Astrocyte of the spinal cord (primary cell): ENCODE results near the gene SASH1.

Experiments
- DNase-seq: peaks from one replicate; pipeline ENCODE4 v3.0.0; 2011; ENCODE audit warnings: low read depth, low spot score
- H3K4me3 ChIP-seq: 2 replicates; pipeline ENCODE4 v1.5.1; 2011; ENCODE audit warnings: low read depth, mild to moderate bottlenecking, low read length, moderate library complexity
- in situ Hi-C: cut with HindIII; loops from 2 replicates; pipeline ENCODE4 v1.10.0; 2017; ENCODE audit warnings: low sequenced_read_pairs
- TF ChIP-seq, protein P1 (sequence below): IDR thresholded peaks from 2 replicates; pipeline ENCODE4 v1.5.1; 2012; ENCODE audit warnings: low read depth, mild to moderate bottlenecking, low read length, inconsistent platforms

The SASH1 gene

DNA sequence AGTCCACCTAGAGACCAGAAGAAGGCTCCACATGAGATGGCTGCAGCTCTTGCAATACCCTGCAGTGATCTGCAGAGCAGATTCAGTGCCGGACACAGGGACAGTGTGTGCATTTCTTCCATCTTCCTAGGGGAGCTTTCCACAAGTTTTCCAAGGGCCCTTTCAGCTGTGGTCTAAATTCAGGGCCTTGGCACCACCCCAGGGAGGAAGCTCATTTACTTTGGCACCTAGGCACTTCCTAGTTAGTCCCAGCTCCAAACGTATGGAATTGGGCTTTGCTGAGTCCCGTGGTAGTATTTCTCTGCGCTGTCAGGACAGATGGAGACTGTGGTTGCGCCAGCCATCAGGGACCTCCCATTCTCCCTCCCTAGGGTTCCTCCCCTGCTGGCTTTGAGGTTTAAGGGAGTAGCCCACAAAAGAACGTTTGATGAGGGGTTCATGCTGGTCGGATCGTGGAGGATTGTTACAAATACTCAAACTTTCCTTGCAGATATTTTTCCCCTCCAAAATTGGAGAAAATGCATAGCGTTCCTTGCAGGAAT, 221.9 kb downstream of the SASH1 start:
- no peak overlapping the region for H3K4me3 ChIP-seq
- DNase-seq = no peak
- in situ Hi-C loops = no loop called here
- TF ChIP-seq, protein P1, sequence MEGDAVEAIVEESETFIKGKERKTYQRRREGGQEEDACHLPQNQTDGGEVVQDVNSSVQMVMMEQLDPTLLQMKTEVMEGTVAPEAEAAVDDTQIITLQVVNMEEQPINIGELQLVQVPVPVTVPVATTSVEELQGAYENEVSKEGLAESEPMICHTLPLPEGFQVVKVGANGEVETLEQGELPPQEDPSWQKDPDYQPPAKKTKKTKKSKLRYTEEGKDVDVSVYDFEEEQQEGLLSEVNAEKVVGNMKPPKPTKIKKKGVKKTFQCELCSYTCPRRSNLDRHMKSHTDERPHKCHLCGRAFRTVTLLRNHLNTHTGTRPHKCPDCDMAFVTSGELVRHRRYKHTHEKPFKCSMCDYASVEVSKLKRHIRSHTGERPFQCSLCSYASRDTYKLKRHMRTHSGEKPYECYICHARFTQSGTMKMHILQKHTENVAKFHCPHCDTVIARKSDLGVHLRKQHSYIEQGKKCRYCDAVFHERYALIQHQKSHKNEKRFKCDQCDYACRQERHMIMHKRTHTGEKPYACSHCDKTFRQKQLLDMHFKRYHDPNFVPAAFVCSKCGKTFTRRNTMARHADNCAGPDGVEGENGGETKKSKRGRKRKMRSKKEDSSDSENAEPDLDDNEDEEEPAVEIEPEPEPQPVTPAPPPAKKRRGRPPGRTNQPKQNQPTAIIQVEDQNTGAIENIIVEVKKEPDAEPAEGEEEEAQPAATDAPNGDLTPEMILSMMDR = no peak

DNA sequence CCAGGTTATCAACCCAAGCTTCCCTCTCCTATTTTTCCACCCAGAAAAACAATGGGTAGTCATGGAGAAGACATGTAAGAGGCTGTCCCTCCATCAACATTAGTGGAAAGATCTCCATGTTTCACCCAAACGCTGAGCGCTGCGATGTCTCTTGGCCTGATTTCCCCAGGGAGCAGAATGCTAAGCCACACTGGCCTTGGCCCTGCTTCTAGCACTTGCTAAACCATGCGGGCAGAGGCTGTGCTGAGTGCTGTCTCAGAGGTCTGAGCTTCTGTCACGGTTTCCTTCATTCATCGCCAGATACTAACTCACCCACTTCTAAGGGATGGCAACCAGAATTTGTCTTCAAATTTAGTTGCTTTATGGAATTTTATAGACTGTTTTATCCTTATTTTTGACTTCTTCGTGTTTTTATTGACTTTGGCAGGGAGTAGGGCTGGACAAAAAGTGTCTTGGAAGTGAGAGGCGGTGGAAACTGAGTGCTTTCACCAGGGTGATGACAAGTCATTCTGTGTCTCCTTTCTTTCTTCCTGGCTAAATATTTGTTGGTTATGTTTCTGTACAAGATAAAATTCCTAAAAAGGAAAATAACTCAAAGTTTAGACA, 222.8 kb downstream of the SASH1 start:
- in situ Hi-C loops = no loop called here
- no peak overlapping the region for H3K4me3 ChIP-seq
- DNase-seq = no peak
- TF ChIP-seq, protein P1 = no peak

DNA sequence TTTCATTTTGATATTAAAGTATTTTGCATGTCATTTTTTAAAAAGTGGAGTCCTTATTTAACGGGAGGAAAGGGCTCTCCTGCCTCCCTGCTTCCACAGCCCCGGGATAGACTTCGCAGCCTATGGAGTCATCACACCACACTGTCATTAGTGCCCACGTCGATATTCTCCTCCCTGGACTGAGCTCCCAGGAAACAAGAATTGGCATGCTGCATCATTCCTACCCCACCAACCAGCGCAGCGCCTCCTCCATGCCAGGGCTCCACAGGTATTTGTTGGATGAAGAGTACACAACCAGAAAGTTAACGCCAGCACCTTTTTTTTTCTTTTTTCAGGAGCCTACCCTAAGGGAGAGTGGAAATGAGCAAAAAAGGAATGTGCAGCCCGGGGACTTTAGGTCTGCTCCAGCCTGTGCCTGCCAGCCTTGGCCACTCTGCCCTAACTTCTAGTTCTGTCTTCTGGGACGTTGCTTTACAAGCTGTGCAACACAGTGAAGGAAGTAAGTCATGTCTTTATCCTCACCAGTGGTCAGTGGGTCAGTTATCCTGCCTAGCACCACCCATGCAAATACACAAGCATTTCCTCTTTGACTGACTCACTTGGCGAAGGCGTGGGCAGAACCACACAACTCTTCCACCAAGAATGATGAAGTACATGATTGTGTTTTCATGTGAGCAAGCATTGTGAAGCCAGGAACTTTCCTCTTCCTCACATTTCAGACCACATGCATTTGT, 223.5 kb downstream of the SASH1 start:
- TF ChIP-seq, protein P1 = no peak
- in situ Hi-C loops = no loop called here
- no peak overlapping the region for H3K4me3 ChIP-seq
- peak; percentile 92 for DNase-seq

DNA sequence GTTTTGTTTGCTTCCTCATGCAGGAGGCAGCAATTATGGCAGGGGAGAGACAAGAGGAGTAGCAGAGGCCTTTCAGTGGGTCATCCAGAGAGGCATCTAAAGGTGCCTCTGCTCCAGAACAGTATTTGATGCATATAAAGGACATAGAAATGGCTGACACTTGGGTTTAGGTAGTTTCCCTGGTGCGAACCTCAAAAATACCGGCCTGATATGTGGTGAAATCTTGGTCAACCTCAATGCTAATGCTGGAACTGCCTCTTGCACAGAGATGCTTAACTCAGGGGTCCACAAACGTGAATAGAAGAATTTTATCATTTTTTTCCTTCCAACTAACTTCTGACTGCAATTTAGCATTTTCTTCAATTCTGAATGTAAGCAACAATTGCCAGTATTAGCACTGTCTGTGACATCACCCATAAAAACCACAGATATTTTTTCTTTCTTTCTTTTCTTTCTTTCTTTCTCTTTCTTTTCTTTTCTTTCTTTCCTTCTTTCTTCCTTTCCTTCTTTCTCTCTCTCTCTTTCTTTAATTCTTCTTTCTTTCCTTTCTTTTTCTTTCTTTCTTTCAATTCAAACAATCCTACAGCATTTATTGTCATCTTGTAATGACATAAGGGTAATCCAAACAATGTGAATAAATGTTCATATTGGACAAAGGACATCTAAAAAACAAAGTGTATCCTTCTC, 224.2 kb downstream of the SASH1 start:
- no peak overlapping the region for H3K4me3 ChIP-seq
- in situ Hi-C loops = no loop called here
- no peak for DNase-seq
- TF ChIP-seq, protein P1 = no peak

DNA sequence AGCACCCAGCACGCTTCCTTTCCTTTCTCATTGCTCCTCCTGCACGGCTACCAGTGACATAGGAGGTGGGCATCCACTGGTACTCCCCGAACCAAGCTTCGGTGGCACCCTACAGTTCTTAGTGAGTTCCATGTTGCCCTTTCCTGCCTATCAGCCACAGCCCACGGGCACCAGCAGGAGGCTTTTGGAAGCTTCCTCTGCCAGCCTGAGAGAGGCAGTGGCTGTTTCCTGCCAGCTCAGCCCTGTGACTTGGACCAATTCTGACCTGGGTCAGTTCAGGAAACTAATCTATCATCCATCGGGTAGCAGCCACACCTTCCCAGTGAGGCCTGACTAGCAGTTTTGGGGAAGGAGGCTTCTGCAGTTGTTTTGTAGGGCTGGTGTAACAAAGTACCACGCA, 227.8 kb downstream of the SASH1 start:
- H3K4me3 ChIP-seq = no peak overlapping the region
- in situ Hi-C loops = no loop called here
- DNase-seq = no peak
- TF ChIP-seq, protein P1 = no peak

DNA sequence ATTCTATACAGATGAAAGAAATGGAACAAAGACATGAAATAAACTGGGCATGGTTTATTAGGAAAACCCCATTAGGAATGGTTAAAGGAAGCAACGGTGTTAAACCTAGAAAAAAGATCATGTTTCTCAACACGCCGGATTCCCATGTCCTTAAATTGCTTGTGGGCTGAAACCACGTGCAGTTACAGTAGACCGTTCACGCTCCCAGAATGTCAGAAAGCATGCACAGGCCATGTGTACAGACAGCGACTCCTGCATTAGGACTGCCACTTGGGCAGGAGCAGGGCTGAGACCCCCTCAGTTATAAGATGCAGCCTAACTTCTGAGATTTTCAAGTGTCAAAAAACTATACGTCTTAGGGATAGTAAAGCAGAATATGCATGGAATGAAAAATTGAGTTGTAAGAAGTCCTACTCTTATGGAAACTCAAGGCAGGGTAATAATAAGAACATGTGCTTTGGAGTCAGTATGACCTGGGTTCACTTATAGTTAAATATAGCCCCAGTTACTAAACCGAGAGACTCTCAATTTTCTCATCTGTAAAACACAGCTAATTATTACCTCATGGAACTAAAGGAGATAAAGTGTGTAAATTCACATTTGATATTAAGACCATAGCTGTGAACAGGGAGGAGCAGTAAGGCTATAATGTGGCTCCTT, 230.2 kb downstream of the SASH1 start:
- DNase-seq = no peak
- no peak overlapping the region for H3K4me3 ChIP-seq
- TF ChIP-seq, protein P1 = no peak
- in situ Hi-C loops = no loop called here
